Large intestine (tissue), 3 donors: Measurements from ENCODE around the gene PPP1R11. TPM values are rescaled to one million over a fixed set of nuclear protein-coding genes. Genes with fewer than 3 reads are reported as not detected.
"Not testable (repeated sequence)": the region's sequence is repeated elsewhere in the genome, so short reads cannot be mapped to it uniquely, and the experiment has no call there.

ENCODE experiments used
- DNase-seq, 2 donors: peaks; one replicate each; pipeline versions ENCODE4 v3.0.0 to v3.0.0-alpha.2; 2013
- H3K27ac ChIP-seq: one replicate; pipeline ENCODE4 v1.5.1; 2013; ENCODE audit warnings: low read length
- H3K27me3 ChIP-seq: 2 replicates; pipeline ENCODE4 v1.6.1; 2013; ENCODE audit warnings: low read length; ENCODE audit not compliant: control insufficient read depth, insufficient read depth
- H3K36me3 ChIP-seq: 2 replicates; pipeline ENCODE4 v1.6.1; 2013; ENCODE audit warnings: low read length; ENCODE audit not compliant: control insufficient read depth, insufficient read depth
- H3K4me1 ChIP-seq: one replicate; pipeline ENCODE4 v1.6.1; 2013; ENCODE audit warnings: low read length; ENCODE audit not compliant: control insufficient read depth, insufficient read depth
- H3K4me3 ChIP-seq: one replicate; pipeline ENCODE4 v1.5.1; 2013; ENCODE audit warnings: low read length
- H3K9me3 ChIP-seq: one replicate; pipeline ENCODE4 v1.6.1; 2013; ENCODE audit warnings: mild to moderate bottlenecking, low read depth, low read length, moderate library complexity; ENCODE audit not compliant: control insufficient read depth
- WGBS: methylation state at CpG from one replicate; pipeline ENCODE4 v1.1.5; 2013; ENCODE audit warnings: low lambda C conversion rate; ENCODE audit not compliant: insufficient coverage; 5-methylcytosine and 5-hydroxymethylcytosine counted together
- polyA plus RNA-seq: library from polyadenylated mRNA; unstranded; fragments of 120-200 nt; gene quantifications from one replicate; pipeline ENCODE4 v1.2.1, GENCODE V29; 2013

The PPP1R11 gene
- polyA plus RNA-seq, 1 donor, result 65.3 TPM

DNA sequence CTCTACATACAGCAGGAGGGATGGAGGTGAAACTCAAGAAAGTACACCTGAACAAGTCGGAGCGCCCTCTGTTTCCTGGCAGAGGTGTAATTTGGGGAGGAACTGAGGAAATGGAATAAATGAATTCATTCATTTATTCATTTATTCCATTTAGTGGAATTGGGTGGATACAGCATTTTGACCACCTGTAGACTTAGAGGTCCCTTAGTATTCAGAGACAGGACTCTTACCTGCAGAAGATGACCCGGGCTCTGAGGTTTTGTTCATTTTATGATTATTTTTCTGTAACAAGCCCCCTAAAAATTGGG is 36.8 kb downstream of the PPP1R11 start:
- H3K9me3 ChIP-seq, result no peaks in the 10 kb centered on the region
- peaks cover 27% of the 10 kb centered on the region for H3K27me3 ChIP-seq
- H3K4me3 ChIP-seq, result peak overlapping the region; percentile 43
- no CpG with 5 or more reads among the region's 3 CpGs for WGBS
- H3K27ac ChIP-seq, result peak overlapping the region; percentile 81
- no peaks in the 10 kb centered on the region for H3K36me3 ChIP-seq
- H3K4me1 ChIP-seq, result peaks cover 29% of the 10 kb centered on the region
- DNase-seq, result no peak

DNA sequence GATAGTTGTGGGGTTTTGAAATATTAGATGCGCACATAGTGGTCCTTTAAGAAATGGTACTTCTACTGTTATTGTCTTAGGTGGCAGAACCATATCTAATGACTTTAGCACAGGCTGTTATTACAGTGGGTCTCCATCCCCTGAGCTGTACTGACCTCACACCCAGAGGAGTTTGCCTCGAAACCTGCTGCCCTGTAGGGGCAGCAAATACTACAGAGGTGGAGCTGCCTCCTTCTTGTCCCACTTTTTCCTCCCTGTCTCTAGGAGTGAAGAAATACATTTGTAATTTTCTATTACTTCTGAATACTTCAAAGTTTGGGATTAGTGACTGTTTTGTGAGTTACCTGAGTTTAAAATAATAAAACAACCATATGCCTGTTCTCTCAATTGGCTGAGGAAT is 37.7 kb downstream of the PPP1R11 start:
- no CpG with 5 or more reads among the region's 2 CpGs for WGBS
- peaks cover 26% of the 10 kb centered on the region for H3K27me3 ChIP-seq
- H3K4me1 ChIP-seq, result peaks cover 29% of the 10 kb centered on the region
- no peak for DNase-seq
- no peak overlapping the region for H3K27ac ChIP-seq
- H3K36me3 ChIP-seq, result no peaks in the 10 kb centered on the region
- H3K4me3 ChIP-seq, result no peak overlapping the region
- H3K9me3 ChIP-seq, result no peaks in the 10 kb centered on the region

DNA sequence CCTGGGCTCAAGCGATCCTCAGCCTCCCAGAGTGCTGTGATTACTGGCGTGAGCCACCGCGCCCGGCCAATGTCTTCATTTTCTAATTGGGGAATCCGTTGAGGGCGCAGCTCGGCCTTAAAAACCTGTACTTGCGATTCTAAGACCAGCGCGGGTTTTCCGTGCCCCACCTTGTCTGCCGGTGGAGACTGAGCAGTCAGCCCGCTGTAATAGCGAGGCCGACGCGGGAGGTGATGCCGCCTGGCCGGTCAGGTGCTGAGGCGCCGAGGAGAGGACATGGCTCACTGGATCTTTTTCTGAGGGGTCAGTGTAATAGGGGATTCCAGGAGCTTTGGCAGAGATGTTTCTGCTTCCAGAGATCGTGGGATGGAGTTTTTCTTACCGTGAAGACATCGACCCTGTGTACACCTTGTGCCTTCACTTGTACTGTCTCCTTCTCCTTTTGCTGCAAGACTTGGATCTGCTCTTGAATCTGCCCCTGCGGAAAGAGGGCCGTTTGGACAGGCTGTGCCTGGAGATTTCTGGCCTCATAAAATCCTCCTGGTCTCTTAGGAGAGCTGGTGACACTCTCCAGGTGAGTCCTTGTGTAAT is 44.4 kb downstream of the PPP1R11 start:
- Histone ChIP-seq H3K9me3 (no peaks in the 10 kb centered on the region), H3K4me1 (peaks cover 29% of the 10 kb centered on the region), H3K36me3 (no peaks in the 10 kb centered on the region), H3K27me3 (peaks cover 6% of the 10 kb centered on the region), H3K27ac (peak overlapping the region; percentile 82), H3K4me3 (peak overlapping the region; percentile 32)
- WGBS, result no CpG with 5 or more reads among the region's 27 CpGs
- peak in 1 of 2 donors; percentile 39 for DNase-seq

DNA sequence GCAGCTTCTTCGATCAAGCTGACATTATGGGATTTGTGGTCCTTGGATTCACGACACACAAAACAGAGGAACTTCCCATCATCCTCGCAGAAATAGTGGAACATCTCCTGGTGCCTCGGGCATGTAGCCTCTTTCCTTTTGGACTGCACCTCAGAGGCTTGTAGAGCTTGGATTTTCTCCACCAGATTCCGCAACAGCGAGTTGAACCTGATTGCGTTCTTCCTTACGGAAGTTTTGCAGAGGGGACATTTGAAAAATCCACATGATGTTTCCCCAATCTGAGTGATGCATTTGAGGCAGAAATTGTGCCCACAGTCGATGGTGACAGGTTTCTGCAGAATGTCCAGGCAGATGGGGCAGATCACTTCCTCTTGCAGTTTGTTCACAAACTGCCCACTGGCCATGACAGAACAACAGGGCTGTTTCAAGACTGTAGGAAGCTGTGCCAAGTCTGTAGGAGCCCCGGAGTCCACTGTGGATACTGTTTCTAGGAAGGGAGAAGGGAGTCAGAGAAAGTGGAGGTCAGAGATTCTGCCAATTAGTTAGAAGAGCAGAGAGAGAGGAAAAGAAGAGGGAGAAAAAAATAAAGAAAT is 45.5 kb downstream of the PPP1R11 start:
- H3K4me3 ChIP-seq, result peak overlapping the region; percentile 32
- peak overlapping the region; percentile 82 for H3K27ac ChIP-seq

GRCh38 chr6:30113003-30113759 is 46.2 kb downstream of the PPP1R11 start, which contains the start of gene TRIM31:
Gene TRIM31, minus strand, starts transcription at chr6:30113090. Its CDS starts 285 bp downstream, at chr6:30112805.
- Histone ChIP-seq H3K27ac (peak within 1 kb of the TSS; percentile 82), H3K9me3 (no peaks in the 10 kb centered on the region), H3K4me1 (peaks cover 29% of the 10 kb centered on the region), H3K36me3 (no peaks in the 10 kb centered on the region), H3K27me3 (peaks cover 6% of the 10 kb centered on the region), H3K4me3 (peak within 1 kb of the TSS; percentile 32)
- DNase-seq, result peak; percentile 70 to 78
- 54% methylated on average over 2 of the region's 3 CpGs for WGBS

More for the DNA sequence above, 45.5 kb downstream of the PPP1R11 start:
- peak in 1 of 2 donors; percentile 11 for DNase-seq
- H3K9me3 ChIP-seq, result no peaks in the 10 kb centered on the region
- H3K27me3 ChIP-seq, result peaks cover 6% of the 10 kb centered on the region
- peaks cover 29% of the 10 kb centered on the region for H3K4me1 ChIP-seq
- H3K36me3 ChIP-seq, result no peaks in the 10 kb centered on the region
- WGBS, result 67% methylated on average over 1 of the region's 10 CpGs

DNA sequence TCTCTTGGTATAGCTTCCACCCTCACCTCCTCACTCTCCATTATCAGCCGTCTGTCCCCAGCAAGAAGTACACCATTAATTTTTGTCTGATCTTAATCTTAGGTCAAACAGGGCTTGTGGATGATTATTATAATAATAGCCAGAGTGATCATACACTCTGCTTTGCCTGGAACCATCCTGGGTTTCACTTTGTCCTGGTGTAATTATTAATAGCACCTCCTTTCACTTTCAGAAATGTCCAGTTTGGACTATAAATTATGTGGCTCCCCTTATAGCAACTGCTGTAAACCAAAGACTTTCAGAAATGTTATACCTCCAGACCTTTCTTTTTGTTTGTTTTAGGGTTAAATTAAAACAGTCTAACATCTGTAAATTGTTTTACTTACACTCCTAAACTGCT is 46.8 kb downstream of the PPP1R11 start:
- peak in 1 of 2 donors; percentile 60 for DNase-seq
- Histone ChIP-seq H3K27ac (peak overlapping the region; percentile 82), H3K36me3 (no peaks in the 10 kb centered on the region), H3K27me3 (peaks cover 6% of the 10 kb centered on the region), H3K4me3 (no peak overlapping the region), H3K9me3 (no peaks in the 10 kb centered on the region), H3K4me1 (peaks cover 35% of the 10 kb centered on the region)
- WGBS, result 29% methylated on average over 1 of the region's 1 CpG

GRCh38 chr6:30116724-30117123 is 49.7 kb downstream of the PPP1R11 start:
- Histone ChIP-seq H3K36me3 (no peaks in the 10 kb centered on the region), H3K27ac (no peak overlapping the region), H3K9me3 (no peaks in the 10 kb centered on the region), H3K4me3 (no peak overlapping the region), H3K4me1 (peaks cover 45% of the 10 kb centered on the region), H3K27me3 (no peaks in the 10 kb centered on the region)
- 42% methylated on average over 2 of the region's 6 CpGs for WGBS
- DNase-seq, result no peak

DNA sequence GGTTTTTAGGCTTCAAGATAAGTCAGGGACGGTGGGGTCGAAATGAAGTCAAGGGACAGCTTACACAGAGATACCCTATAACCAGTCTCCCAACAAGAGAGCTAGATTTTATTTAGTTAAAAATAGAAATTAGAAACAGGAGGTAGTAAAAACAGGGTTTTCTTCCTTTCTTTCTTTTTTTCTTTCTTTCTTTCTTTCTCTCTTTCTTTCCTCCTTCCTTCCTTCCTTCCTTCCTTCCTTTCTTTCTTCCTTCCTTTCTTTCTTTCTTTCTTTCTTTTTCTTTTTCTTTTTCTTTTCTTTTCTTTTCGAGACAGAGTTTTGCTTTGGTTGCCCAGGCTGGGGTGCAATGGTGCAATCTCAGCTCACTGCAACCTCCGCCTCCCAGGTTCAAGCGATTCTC is 51.7 kb downstream of the PPP1R11 start:
- 67% methylated on average over 1 of the region's 5 CpGs for WGBS
- peak overlapping the region; percentile 43 for H3K27ac ChIP-seq
- not testable (repeated sequence) for H3K36me3 ChIP-seq, H3K9me3 ChIP-seq, H3K4me3 ChIP-seq, H3K27me3 ChIP-seq, DNase-seq
- H3K4me1 ChIP-seq, result peaks cover 38% of the 10 kb centered on the region

Other genes with a start within 250 kb of the PPP1R11 start
- 0.06 TPM for gene HLA-G, start 239.4 kb upstream of the PPP1R11 start, polyA plus RNA-seq
- 326 TPM for gene HLA-A, start 124.7 kb upstream of the PPP1R11 start, polyA plus RNA-seq
- gene POLR1H, start 5.9 kb upstream of the PPP1R11 start, polyA plus RNA-seq, result 45.1 TPM
- 0.75 TPM for gene RNF39, start 8.6 kb downstream of the PPP1R11 start, polyA plus RNA-seq
- gene TRIM31, start 45.9 kb downstream of the PPP1R11 start, polyA plus RNA-seq, result 5.7 TPM
- 6.6 TPM for gene TRIM40, start 68.9 kb downstream of the PPP1R11 start, polyA plus RNA-seq
- 6.6 TPM for gene TRIM10, start 94.0 kb downstream of the PPP1R11 start, polyA plus RNA-seq
- 51.7 TPM for gene TRIM15, start 96.3 kb downstream of the PPP1R11 start, polyA plus RNA-seq
- gene TRIM26, start 146.2 kb downstream of the PPP1R11 start, polyA plus RNA-seq, result 58.2 TPM